Breast epithelium (tissue), 3 donors: ENCODE results near the gene HMHB1.

ENCODE experiments used
- POLR2A ChIP-seq: fragments of 450-650 bp; IDR thresholded peaks from one replicate; pipeline ENCODE4 v1.6.1; 2016; ENCODE audit warnings: antibody characterized with exemption, mild to moderate bottlenecking, moderate library complexity
- POLR2AphosphoS5 ChIP-seq, 3 donors: sonication (generic); formaldehyde crosslinking; IDR thresholded peaks; one replicate each; pipeline ENCODE4 v1.6.1; 2017; ENCODE audit warnings: antibody characterized with exemption in 3 of 3
- TF ChIP-seq, protein P1 (sequence below), 3 donors: fragments of 450-650 bp; IDR thresholded peaks; one replicate each; pipeline ENCODE4 v1.5.1; 2016 to 2017; ENCODE audit warnings: antibody characterized with exemption in 3 of 3, mild to moderate bottlenecking in 3 of 3, moderate library complexity in 3 of 3

DNA sequence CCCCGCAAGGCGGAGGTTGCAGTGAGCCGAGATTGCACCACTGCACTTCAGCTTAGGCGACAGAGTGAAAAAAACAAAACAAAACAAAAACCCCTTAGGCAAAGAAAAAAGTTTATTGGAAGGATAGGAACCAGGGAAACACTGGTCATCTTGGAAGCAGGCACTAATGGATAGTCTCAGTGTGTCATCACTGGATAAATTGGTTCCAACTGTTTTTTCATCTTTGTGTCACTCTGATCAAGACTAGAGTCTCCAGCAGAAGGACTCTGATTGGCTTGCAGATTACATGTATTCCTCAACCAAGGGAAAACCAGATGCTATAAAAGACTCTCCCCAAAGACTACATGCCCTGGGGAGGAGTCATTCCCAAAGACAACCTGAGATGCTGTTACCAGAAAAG, 35.0 kb upstream of the HMHB1 start:
- TF ChIP-seq, protein P1, sequence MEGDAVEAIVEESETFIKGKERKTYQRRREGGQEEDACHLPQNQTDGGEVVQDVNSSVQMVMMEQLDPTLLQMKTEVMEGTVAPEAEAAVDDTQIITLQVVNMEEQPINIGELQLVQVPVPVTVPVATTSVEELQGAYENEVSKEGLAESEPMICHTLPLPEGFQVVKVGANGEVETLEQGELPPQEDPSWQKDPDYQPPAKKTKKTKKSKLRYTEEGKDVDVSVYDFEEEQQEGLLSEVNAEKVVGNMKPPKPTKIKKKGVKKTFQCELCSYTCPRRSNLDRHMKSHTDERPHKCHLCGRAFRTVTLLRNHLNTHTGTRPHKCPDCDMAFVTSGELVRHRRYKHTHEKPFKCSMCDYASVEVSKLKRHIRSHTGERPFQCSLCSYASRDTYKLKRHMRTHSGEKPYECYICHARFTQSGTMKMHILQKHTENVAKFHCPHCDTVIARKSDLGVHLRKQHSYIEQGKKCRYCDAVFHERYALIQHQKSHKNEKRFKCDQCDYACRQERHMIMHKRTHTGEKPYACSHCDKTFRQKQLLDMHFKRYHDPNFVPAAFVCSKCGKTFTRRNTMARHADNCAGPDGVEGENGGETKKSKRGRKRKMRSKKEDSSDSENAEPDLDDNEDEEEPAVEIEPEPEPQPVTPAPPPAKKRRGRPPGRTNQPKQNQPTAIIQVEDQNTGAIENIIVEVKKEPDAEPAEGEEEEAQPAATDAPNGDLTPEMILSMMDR (IDR thresholded peaks at IDR 0.05), result no peak
- no peak for TF ChIP-seq POLR2A
- TF ChIP-seq POLR2AphosphoS5 (IDR thresholded peaks at IDR 0.05), result no peak
